K562 (cell line): ENCODE results near the gene AXIN2. TPM values are rescaled to one million over a fixed set of nuclear protein-coding genes. Genes with fewer than 3 reads are reported as not detected.

Experiments used
- ATAC-seq: fragments of 200-7000 bp; cut with Tn5 transposase; 3 replicates; pipeline ENCODE4 v1.9.1; 2020; ENCODE audit warnings: moderate library complexity
- BruUV-seq: library from RNA; stranded (reverse); fragments of 400-500 nt; replicated peaks from 2 replicates; lab custom pipeline; 2021; lab: Mats Ljungman, UMichigan
- CTCF ChIA-PET: fragments of 300-600 bp; formaldehyde crosslinking; extraction: SDS; loops from one replicate; lab custom pipeline; 2021; ENCODE audit warnings: low intra/inter-chr PET ratio; lab: Yijun Ruan, JAX
- POLR2A ChIA-PET: fragments of 300-600, 350-650 bp; sonication (Branson Sonifier 250); formaldehyde crosslinking; extraction: SDS; loops from one replicate; lab custom pipeline; 2021; ENCODE audit warnings: antibody characterized with exemption, inconsistent platforms; lab: Yijun Ruan, JAX
- DNase-seq, 4 experiments: peaks; one replicate each; pipeline versions ENCODE4 v3.0.0 to v3.0.0-alpha.2; 2011 to 2018; ENCODE audit warnings: low spot score in 3 of 4, mixed read lengths in 3 of 4; ENCODE audit errors: extremely low read depth in 1 of 4
- FAIRE-seq: peaks from 2 replicates; lab custom pipeline; 2011; peaks lifted over from hg19 to GRCh38; lab: Jason Lieb, UNC
- H2AFZ ChIP-seq: 2 replicates; pipeline ENCODE4 v1.6.0; 2011; ENCODE audit warnings: low read depth, low read length, control low read depth, inconsistent platforms
- H3K27ac ChIP-seq: fragments of 200-600 bp; 3 replicates; pipeline ENCODE4 v1.8.0; 2011; ENCODE audit warnings: low read depth, mild to moderate bottlenecking, control low read depth, inconsistent platforms, low read length, moderate library complexity, mixed read lengths; ENCODE audit errors: extremely low read depth
- H3K27me3 ChIP-seq, 2 experiments: fragments of 300-600 bp in 1 of 2; 2 replicates in 1 of 2; 3 replicates in 1 of 2; pipeline versions ENCODE4 v1.6.0 to v1.8.0; 2011; ENCODE audit warnings: inconsistent platforms in 2 of 2, low read length in 2 of 2, mild to moderate bottlenecking in 1 of 2, mixed read lengths in 1 of 2, moderate library complexity in 1 of 2; ENCODE audit not compliant: control insufficient read depth in 2 of 2, insufficient read depth in 2 of 2
- H3K36me3 ChIP-seq: fragments of 300-600 bp; 3 replicates; pipeline ENCODE4 v1.8.0; 2011; ENCODE audit warnings: mild to moderate bottlenecking, low read length, inconsistent platforms; ENCODE audit not compliant: control insufficient read depth, insufficient read depth
- H3K4me1 ChIP-seq, 2 experiments: fragments of 200-600 bp in 1 of 2; replicated peaks in 1 of 2; 2 replicates in 1 of 2; 3 replicates in 1 of 2; pipeline versions ENCODE4 v1.5.1 to v1.8.0; 2011; ENCODE audit warnings: inconsistent platforms in 2 of 2, low read length in 2 of 2, mild to moderate bottlenecking in 1 of 2, mixed read lengths in 1 of 2, moderate library complexity in 1 of 2; ENCODE audit not compliant: control insufficient read depth in 2 of 2, insufficient read depth in 2 of 2
- H3K4me2 ChIP-seq: 2 replicates; pipeline ENCODE4 v1.6.1; 2011; ENCODE audit warnings: low read length, control low read depth, inconsistent platforms, mixed read lengths; ENCODE audit not compliant: insufficient read depth
- H3K4me3 ChIP-seq: fragments of 200-600 bp; sonication (generic), shearing (Covaris generic); 2 replicates; pipeline ENCODE4 v1.5.1; 2016; ENCODE audit warnings: control low read depth, inconsistent platforms
- H3K79me2 ChIP-seq: fragments of 200-600 bp; 3 replicates; pipeline ENCODE4 v1.8.0; 2011; ENCODE audit warnings: low read length, inconsistent platforms; ENCODE audit not compliant: control insufficient read depth, insufficient read depth
- H3K9ac ChIP-seq, 2 experiments: 2 replicates each; pipeline versions ENCODE4 v1.6.0 to v1.6.1; 2011; ENCODE audit warnings: low read depth in 2 of 2, low read length in 2 of 2, control low read depth in 1 of 2, inconsistent platforms in 1 of 2, mild to moderate bottlenecking in 1 of 2, mixed read lengths in 1 of 2; ENCODE audit not compliant: insufficient read depth in 1 of 2
- H3K9me1 ChIP-seq: one replicate; pipeline ENCODE4 v1.6.0; 2011; ENCODE audit warnings: inconsistent platforms, mild to moderate bottlenecking, low read length, moderate library complexity; ENCODE audit not compliant: control insufficient read depth, insufficient read depth
- H3K9me3 ChIP-seq: replicated peaks from 2 replicates; pipeline ENCODE4 v1.5.1; 2011; ENCODE audit warnings: low read depth, low read length, inconsistent platforms; ENCODE audit not compliant: control insufficient read depth, insufficient read depth
- H4K20me1 ChIP-seq: replicated peaks from 2 replicates; pipeline ENCODE4 v1.6.1; 2011; ENCODE audit warnings: low read length, inconsistent platforms, mixed read lengths; ENCODE audit not compliant: control insufficient read depth, insufficient read depth
- RFX1 ChIP-seq: fragments of 450-650 bp; IDR thresholded peaks from 2 replicates; pipeline ENCODE4 v1.6.1; 2016; ENCODE audit warnings: mild to moderate bottlenecking, moderate library complexity
- ZNF764 ChIP-seq: fragments of 250-450 bp; sonication (Bioruptor Pico); IDR thresholded peaks from 2 replicates; pipeline ENCODE4 v1.4.0; 2020; ENCODE audit warnings: low read depth, mild to moderate bottlenecking, moderate library complexity
- WGBS: fragments of 100-300 bp; shearing (Covaris generic); methylation state at CpG from one replicate; pipeline ENCODE4 v1.1.6; 2016; ENCODE audit warnings: low coverage, mixed read lengths; ENCODE audit not compliant: insufficient coverage; ENCODE audit errors: missing lambda C conversion rate; 5-methylcytosine and 5-hydroxymethylcytosine counted together
- in situ Hi-C: fragments of 300-500 bp; cut with MboI; formaldehyde crosslinking; loops from 4 replicates; pipeline ENCODE4 v1.15.0; 2018; ENCODE audit warnings: inconsistent platforms, mixed read lengths
- intact Hi-C: fragments of 100-400 bp; cut with micrococcal nuclease; formaldehyde crosslinking; loops from 2 replicates; pipeline ENCODE4 v1.14.2; 2022
- polyA plus RNA-seq, 8 experiments: library from polyadenylated mRNA; depleted of rRNA in 4 of 8; stranded (reverse) in 5 of 8; unstranded in 3 of 8; fragments of >200 nt; fragmentation: Nextera tagmentation in 2 of 8; fragmentation: Illumina TruSeq in 1 of 8; extraction: Ambion mirVana in 2 of 8; extraction: Trizol in 1 of 8; gene quantifications; 2 replicates each; pipeline versions ENCODE4 v1.2.1 to v1.2.3, GENCODE V29; 2011 to 2014; ENCODE audit warnings: inconsistent platforms in 1 of 8, missing spikeins in 1 of 8
- total RNA-seq, 7 experiments: library from RNA; depleted of rRNA in 6 of 7; stranded (reverse); fragments of >200 nt in 6 of 7; fragmentation: Illumina TruSeq in 2 of 7; extraction: Trizol in 2 of 7; gene quantifications; 2 replicates each; pipeline versions ENCODE4 v1.2.1 to v1.2.3, GENCODE V29; 2011 to 2021; ENCODE audit warnings: low replicate concordance in 1 of 7
- TF ChIP-seq, protein P1 (sequence below), 3 experiments: fragments of 200-800 bp in 1 of 3; fragments of 250-450 bp in 1 of 3; fragments of 450-650 bp in 1 of 3; sonication (Bioruptor Pico) in 1 of 3; sonication (Bioruptor generic) in 1 of 3; formaldehyde crosslinking in 1 of 3; IDR thresholded peaks; 2 replicates each; pipeline versions ENCODE4 v1.6.1 to v1.8.0; 2016 to 2022; ENCODE audit warnings: mild to moderate bottlenecking in 2 of 3, missing genetic modification characterization in 2 of 3, missing compliant biosample characterization in 1 of 3, moderate library complexity in 1 of 3

Gene AXIN2
- total and polyA plus RNA-seq, 9 of the 15 experiments (the other 6 are each of a cell fraction or from before 2014, with no cell fraction given), result 0.21 to 3.3 (median 1.2) TPM

DNA sequence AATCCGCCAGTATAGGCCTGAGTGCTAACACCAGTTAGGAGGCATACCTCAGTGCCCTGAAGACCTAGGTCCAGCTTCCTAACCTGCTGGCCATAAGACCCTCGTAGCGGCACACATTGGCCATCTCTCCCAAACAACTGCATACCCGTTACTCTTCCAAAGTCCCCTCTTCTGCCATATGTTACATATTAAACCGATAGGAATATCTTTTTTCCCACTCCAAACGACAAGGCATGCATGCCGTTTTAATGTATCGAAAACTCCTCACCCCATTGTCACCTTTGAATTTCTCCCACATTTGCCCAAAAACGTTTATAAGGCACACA, 721 bp upstream of the AXIN2 start:
- Histone ChIP-seq H3K4me3 (no peak overlapping the region), H3K36me3 (no peaks in the 10 kb centered on the region), H3K27ac (no peak overlapping the region), H3K9me1 (no peaks in the 10 kb centered on the region), H3K4me1 (peaks cover 4 to 19% of the 10 kb centered on the region in 2 experiments; a peak in 4 of 5 replicates), H3K9ac (no peak overlapping the region), H3K27me3 (peaks cover 3 to 7% of the 10 kb centered on the region in 2 experiments; a peak in 3 of 5 replicates), H3K4me2 (no peak overlapping the region; the same call in 1 of the 2 replicates), H4K20me1 (0 out of 2 replicates have a peak, but pooled peaks cover 5% of the 10 kb centered on the region), H3K9me3 (no peaks in the 10 kb centered on the region), H2AFZ (peak overlapping the region; percentile 68), H3K79me2 (no peaks in the 10 kb centered on the region)
- in situ Hi-C loops, result no loop called here
- DNase-seq (no peak), ATAC-seq (no peak), FAIRE-seq (no peak)
- TF ChIP-seq RFX1 (no peak), ZNF764 (CRISPR knock-in tag) (no peak)
- TF ChIP-seq, protein P1, sequence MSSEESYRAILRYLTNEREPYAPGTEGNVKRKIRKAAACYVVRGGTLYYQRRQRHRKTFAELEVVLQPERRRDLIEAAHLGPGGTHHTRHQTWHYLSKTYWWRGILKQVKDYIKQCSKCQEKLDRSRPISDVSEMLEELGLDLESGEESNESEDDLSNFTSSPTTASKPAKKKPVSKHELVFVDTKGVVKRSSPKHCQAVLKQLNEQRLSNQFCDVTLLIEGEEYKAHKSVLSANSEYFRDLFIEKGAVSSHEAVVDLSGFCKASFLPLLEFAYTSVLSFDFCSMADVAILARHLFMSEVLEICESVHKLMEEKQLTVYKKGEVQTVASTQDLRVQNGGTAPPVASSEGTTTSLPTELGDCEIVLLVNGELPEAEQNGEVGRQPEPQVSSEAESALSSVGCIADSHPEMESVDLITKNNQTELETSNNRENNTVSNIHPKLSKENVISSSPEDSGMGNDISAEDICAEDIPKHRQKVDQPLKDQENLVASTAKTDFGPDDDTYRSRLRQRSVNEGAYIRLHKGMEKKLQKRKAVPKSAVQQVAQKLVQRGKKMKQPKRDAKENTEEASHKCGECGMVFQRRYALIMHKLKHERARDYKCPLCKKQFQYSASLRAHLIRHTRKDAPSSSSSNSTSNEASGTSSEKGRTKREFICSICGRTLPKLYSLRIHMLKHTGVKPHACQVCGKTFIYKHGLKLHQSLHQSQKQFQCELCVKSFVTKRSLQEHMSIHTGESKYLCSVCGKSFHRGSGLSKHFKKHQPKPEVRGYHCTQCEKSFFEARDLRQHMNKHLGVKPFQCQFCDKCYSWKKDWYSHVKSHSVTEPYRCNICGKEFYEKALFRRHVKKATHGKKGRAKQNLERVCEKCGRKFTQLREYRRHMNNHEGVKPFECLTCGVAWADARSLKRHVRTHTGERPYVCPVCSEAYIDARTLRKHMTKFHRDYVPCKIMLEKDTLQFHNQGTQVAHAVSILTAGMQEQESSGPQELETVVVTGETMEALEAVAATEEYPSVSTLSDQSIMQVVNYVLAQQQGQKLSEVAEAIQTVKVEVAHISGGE (CRISPR knock-in tag; IDR thresholded peaks at IDR 0.05), result no peak
- intact Hi-C loops, result no loop called here
- whole genome bisulfite sequencing, result 38% methylated on average over 9 of the region's 9 CpGs
- BruUV-seq, result no TSS peak
- ChIA-PET CTCF (no interaction called here), POLR2A (no interaction called here)
